ENCODE data around the gene BACE1. TPM values are rescaled to one million over a fixed set of nuclear protein-coding genes. Genes with fewer than 3 reads are reported as not detected.

Gene BACE1
- polyA plus RNA-seq, 3 donors, result 1.6 to 9.1 (median 3.1) TPM

DNA sequence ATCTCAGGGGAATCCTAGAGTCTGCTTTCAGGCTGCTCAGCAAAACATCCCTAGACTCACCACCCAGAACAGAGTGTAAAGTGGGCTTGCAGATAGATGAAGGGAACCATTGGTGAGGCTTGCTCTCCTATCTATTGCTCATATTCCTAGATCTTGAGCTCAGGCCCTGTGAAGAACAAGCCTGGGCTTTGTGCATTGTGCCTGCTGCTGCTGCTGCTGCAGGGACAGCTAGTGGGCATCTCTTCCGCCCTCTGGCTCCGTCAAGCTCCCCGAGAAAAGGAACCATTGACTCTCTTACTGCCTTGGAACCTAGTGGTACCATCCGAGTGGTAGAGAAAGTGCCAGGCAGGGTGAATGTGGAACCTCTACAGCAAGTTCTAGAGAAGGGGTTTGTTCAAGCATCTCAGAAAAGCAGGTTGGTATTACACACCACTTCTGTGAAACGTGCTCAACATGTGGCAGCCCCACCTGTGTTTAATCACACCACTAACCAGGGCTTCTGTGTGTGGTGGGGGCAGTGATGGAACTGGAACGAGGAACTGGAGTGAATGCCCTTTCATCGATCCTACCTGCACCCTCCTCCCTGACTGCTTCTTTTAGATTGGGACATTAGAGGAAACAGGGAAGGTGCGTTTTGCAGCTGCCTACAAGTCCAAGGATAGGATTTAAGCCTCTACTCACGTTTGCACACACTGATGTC, 20.5 kb downstream of the BACE1 start:
- Histone ChIP-seq H3K9ac (ENCODE audit: insufficient read depth, low read length, poor library complexity, severe bottlenecking) (no peak overlapping the region), H3K9me3 (replicated peaks in 1 of 2; ENCODE audit: control insufficient read depth in 1 of 2, insufficient read depth in 1 of 2, low read length in 2 of 2) (no peaks in the 10 kb centered on the region), H3K4me3 (replicated peaks in 1 of 3; ENCODE audit: low read depth in 2 of 3, low read length in 3 of 3) (no peak overlapping the region), H3K79me2 (ENCODE audit: insufficient read depth, low read length) (no peaks in the 10 kb centered on the region), H3K27me3 (ENCODE audit: control insufficient read depth in 2 of 2, insufficient read depth in 2 of 2, low read length in 2 of 2) (no peaks in the 10 kb centered on the region), H3K4me1 (ENCODE audit: control insufficient read depth in 1 of 2, insufficient read depth in 2 of 2, low read length in 2 of 2) (no peaks in the 10 kb centered on the region), H3K36me3 (replicated peaks in 1 of 2; ENCODE audit: control insufficient read depth in 1 of 2, insufficient read depth in 2 of 2, low read length in 2 of 2) (peaks cover 11 to 22% of the 10 kb centered on the region in 2 donors), H2AFZ (ENCODE audit: insufficient read depth, low read depth, low read length, poor library complexity, severe bottlenecking) (no peak overlapping the region), H4K20me1 (ENCODE audit: insufficient read depth, low read length) (no peaks in the 10 kb centered on the region), H3K4me2 (replicated peaks; ENCODE audit: extremely low read depth, low read length, poor library complexity, severe bottlenecking) (no peak overlapping the region), H3K27ac (ENCODE audit: low read depth in 1 of 2, low read length in 2 of 2) (no peak overlapping the region)
- Mint-ChIP-seq H3K27ac (no peak overlapping the region), H3K4me1 (peaks cover 9% of the 10 kb centered on the region), H3K9me3 (no peaks in the 10 kb centered on the region), H3K4me3 (no peak overlapping the region), H3K36me3 (peaks cover 27 to 38% of the 10 kb centered on the region in 2 donors), H3K27me3 (ENCODE audit: low read depth in 3 of 3) (peaks cover 0 to 6% (median 4%) of the 10 kb centered on the region in 3 donors)
- intact Hi-C loops (cut with micrococcal nuclease), result no loop called here
- WGBS (ENCODE audit: insufficient coverage), result 100% methylated on average over 3 of the region's 9 CpGs
- TF ChIP-seq, protein P1, sequence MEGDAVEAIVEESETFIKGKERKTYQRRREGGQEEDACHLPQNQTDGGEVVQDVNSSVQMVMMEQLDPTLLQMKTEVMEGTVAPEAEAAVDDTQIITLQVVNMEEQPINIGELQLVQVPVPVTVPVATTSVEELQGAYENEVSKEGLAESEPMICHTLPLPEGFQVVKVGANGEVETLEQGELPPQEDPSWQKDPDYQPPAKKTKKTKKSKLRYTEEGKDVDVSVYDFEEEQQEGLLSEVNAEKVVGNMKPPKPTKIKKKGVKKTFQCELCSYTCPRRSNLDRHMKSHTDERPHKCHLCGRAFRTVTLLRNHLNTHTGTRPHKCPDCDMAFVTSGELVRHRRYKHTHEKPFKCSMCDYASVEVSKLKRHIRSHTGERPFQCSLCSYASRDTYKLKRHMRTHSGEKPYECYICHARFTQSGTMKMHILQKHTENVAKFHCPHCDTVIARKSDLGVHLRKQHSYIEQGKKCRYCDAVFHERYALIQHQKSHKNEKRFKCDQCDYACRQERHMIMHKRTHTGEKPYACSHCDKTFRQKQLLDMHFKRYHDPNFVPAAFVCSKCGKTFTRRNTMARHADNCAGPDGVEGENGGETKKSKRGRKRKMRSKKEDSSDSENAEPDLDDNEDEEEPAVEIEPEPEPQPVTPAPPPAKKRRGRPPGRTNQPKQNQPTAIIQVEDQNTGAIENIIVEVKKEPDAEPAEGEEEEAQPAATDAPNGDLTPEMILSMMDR (IDR thresholded peaks at IDR 0.05), result no peak
- no peak for DNase-seq

GRCh38 chr11:117292616-117293015, 23.4 kb downstream of the BACE1 start:
- H3K36me3 ChIP-seq (replicated peaks in 1 of 2; ENCODE audit: control insufficient read depth in 1 of 2, insufficient read depth in 2 of 2, low read length in 2 of 2), result peaks cover 30 to 51% of the 10 kb centered on the region in 2 donors

More at GRCh38 chr11:117292616-117293015, 23.4 kb downstream of the BACE1 start:
- peaks cover 56 to 61% of the 10 kb centered on the region in 2 donors for H3K36me3 Mint-ChIP-seq
- H4K20me1 ChIP-seq (ENCODE audit: insufficient read depth, low read length), result no peaks in the 10 kb centered on the region
- no peak for DNase-seq
- peaks cover 6% of the 10 kb centered on the region for H3K4me1 Mint-ChIP-seq
- H3K27me3 Mint-ChIP-seq (ENCODE audit: low read depth in 3 of 3), result peaks cover 0 to 4% (median 3%) of the 10 kb centered on the region in 3 donors
- H3K9ac ChIP-seq (ENCODE audit: insufficient read depth, low read length, poor library complexity, severe bottlenecking), result no peak overlapping the region
- H3K27me3 ChIP-seq (ENCODE audit: control insufficient read depth in 2 of 2, insufficient read depth in 2 of 2, low read length in 2 of 2), result no peaks in the 10 kb centered on the region
- TF ChIP-seq, protein P1 (IDR thresholded peaks at IDR 0.05), result no peak
- no peak overlapping the region for H3K27ac Mint-ChIP-seq
- no peak overlapping the region for H3K4me2 ChIP-seq (replicated peaks; ENCODE audit: extremely low read depth, low read length, poor library complexity, severe bottlenecking)
- intact Hi-C loops (cut with micrococcal nuclease), result no loop called here
- H3K4me3 ChIP-seq (replicated peaks in 1 of 3; ENCODE audit: low read depth in 2 of 3, low read length in 3 of 3), result no peak overlapping the region
- WGBS (ENCODE audit: insufficient coverage), result 100% methylated on average over 1 of the region's 2 CpGs
- no peaks in the 10 kb centered on the region for H3K79me2 ChIP-seq (ENCODE audit: insufficient read depth, low read length)
- H2AFZ ChIP-seq (ENCODE audit: insufficient read depth, low read depth, low read length, poor library complexity, severe bottlenecking), result no peak overlapping the region
- H3K27ac ChIP-seq (ENCODE audit: low read depth in 1 of 2, low read length in 2 of 2), result no peak overlapping the region
- no peaks in the 10 kb centered on the region for H3K9me3 ChIP-seq (replicated peaks in 1 of 2; ENCODE audit: control insufficient read depth in 1 of 2, insufficient read depth in 1 of 2, low read length in 2 of 2)
- H3K9me3 Mint-ChIP-seq, result no peaks in the 10 kb centered on the region
- H3K4me3 Mint-ChIP-seq, result no peak overlapping the region
- no peaks in the 10 kb centered on the region for H3K4me1 ChIP-seq (ENCODE audit: control insufficient read depth in 1 of 2, insufficient read depth in 2 of 2, low read length in 2 of 2)

Data from CD14-positive monocyte (primary cell).